Lung microvascular endothelial cell (primary cell): ENCODE data around the gene STRBP. TPM values are rescaled to one million over a fixed set of nuclear protein-coding genes. Genes with fewer than 3 reads are reported as not detected.
A peak's percentile ranks its signal among the peaks of the same experiment; 100 is the strongest.

Experiments used
- DNase-seq, 2 donors: peaks; one replicate each; pipeline versions ENCODE4 v3.0.0 to v3.0.0-alpha.2; 2010; ENCODE audit warnings: low read depth in 2 of 2
- total RNA-seq: library from RNA; depleted of rRNA; stranded (reverse); fragments of >200 nt; gene quantifications from 2 replicates; pipeline ENCODE4 v1.2.1, GENCODE V29; 2014

The STRBP gene
- total RNA-seq, 1 donor from 2014 or later, result 7.7 TPM

- DNase-seq, result no peak
Measured at GRCh38 chr9:123131993-123132392, 136.4 kb downstream of the STRBP start.

- DNase-seq, result peak in 1 of 2 donors; percentile 17
Measured at GRCh38 chr9:123131258-123131657, 137.1 kb downstream of the STRBP start.

- DNase-seq, result no peak
Measured at GRCh38 chr9:123129423-123129822, 139.0 kb downstream of the STRBP start.

- no peak for DNase-seq
Measured at GRCh38 chr9:123128591-123128990, 139.8 kb downstream of the STRBP start.

- DNase-seq, result no peak
Measured at GRCh38 chr9:123127512-123128075, 140.8 kb downstream of the STRBP start.

GRCh38 chr9:123121457-123121856, 146.9 kb downstream of the STRBP start:
- DNase-seq, result no peak

- DNase-seq, result no peak
Measured at GRCh38 chr9:123120953-123121352, 147.4 kb downstream of the STRBP start.

- DNase-seq, result no peak
Measured at GRCh38 chr9:123120131-123120530, 148.3 kb downstream of the STRBP start.

- DNase-seq, result no peak
Measured at GRCh38 chr9:123119566-123119965, 148.8 kb downstream of the STRBP start.

GRCh38 chr9:123116036-123116435, 152.3 kb downstream of the STRBP start:
- no peak for DNase-seq

GRCh38 chr9:123115146-123115913, 153.1 kb downstream of the STRBP start:
- DNase-seq, result peak in 1 of 2 donors; percentile 43

GRCh38 chr9:123113185-123113584, 155.2 kb downstream of the STRBP start:
- DNase-seq, result no peak

GRCh38 chr9:123112015-123112975, 156.1 kb downstream of the STRBP start:
- peak in 1 of 2 donors; percentile 21 for DNase-seq

GRCh38 chr9:123111427-123112014, 156.9 kb downstream of the STRBP start:
- DNase-seq, result peak in 1 of 2 donors; percentile 58

GRCh38 chr9:123109540-123110279, 158.7 kb downstream of the STRBP start:
- DNase-seq, result no peak

- no peak for DNase-seq
Measured at GRCh38 chr9:123108976-123109375, 159.4 kb downstream of the STRBP start.

GRCh38 chr9:123107639-123108285, 160.6 kb downstream of the STRBP start:
- DNase-seq, result no peak

- no peak for DNase-seq
Measured at GRCh38 chr9:123105490-123105889, 162.9 kb downstream of the STRBP start.

GRCh38 chr9:123104807-123105206, 163.6 kb downstream of the STRBP start:
- no peak for DNase-seq

GRCh38 chr9:123102375-123103113, 165.8 kb downstream of the STRBP start:
- DNase-seq, result peak; percentile 26 to 47
